ENCODE results near the gene TAS2R19. TPM values are rescaled to one million over a fixed set of nuclear protein-coding genes. Genes with fewer than 3 reads are reported as not detected.

TAS2R19 gene
- total RNA-seq, 1 donor from 2014 or later, result 9.9 TPM

DNA sequence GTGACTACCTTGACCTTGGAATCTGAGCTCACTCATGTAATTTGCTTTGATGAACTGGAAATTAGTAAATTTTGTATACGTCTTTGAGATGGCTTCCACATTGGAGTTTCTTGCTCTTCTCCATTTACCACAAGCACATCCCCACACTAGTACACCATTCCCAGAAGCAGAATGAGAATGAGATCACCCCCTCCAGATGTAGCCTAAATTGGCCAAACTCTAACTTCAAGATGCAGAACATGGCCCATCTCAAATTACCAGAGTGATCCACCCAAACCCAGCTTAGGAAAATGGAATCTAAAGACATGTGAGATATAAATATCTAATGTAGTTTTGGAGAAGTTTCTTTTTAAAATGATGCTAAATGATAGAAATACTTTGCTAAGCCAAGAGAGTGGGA, 14.8 kb downstream of the TAS2R19 start:
- Histone ChIP-seq H3K36me3 (ENCODE audit: control insufficient read depth in 3 of 3, insufficient read depth in 3 of 3, low read length in 3 of 3) (no peaks in the 10 kb centered on the region), H3K27ac (ENCODE audit: low read depth, low read length) (no peak overlapping the region), H3K4me1 (ENCODE audit: control insufficient read depth in 3 of 3, insufficient read depth in 3 of 3, low read length in 3 of 3) (no peaks in the 10 kb centered on the region), H3K4me3 (ENCODE audit: low read length in 3 of 3) (no peak overlapping the region), H3K9ac (ENCODE audit: low read depth in 1 of 3, low read length in 3 of 3) (no peak overlapping the region), H3K27me3 (ENCODE audit: control insufficient read depth in 3 of 3, insufficient read depth in 3 of 3, low read length in 3 of 3) (no peaks in the 10 kb centered on the region), H3K9me3 (ENCODE audit: control insufficient read depth in 3 of 3, low read length in 3 of 3) (no peaks in the 10 kb centered on the region)

- no peak within 1 kb of the TSS for H3K4me3 ChIP-seq (ENCODE audit: low read length in 3 of 3)
- H3K27ac ChIP-seq (ENCODE audit: low read depth, low read length), result no peak within 1 kb of the TSS
- no peaks in the 10 kb centered on the region for H3K27me3 ChIP-seq (ENCODE audit: control insufficient read depth in 3 of 3, insufficient read depth in 3 of 3, low read length in 3 of 3)
- no peaks in the 10 kb centered on the region for H3K4me1 ChIP-seq (ENCODE audit: control insufficient read depth in 3 of 3, insufficient read depth in 3 of 3, low read length in 3 of 3)
- peaks cover 4 to 5% (median 5%) of the 10 kb centered on the region in 3 donors for H3K36me3 ChIP-seq (ENCODE audit: control insufficient read depth in 3 of 3, insufficient read depth in 3 of 3, low read length in 3 of 3)
- no peaks in the 10 kb centered on the region for H3K9me3 ChIP-seq (ENCODE audit: control insufficient read depth in 3 of 3, low read length in 3 of 3)
- H3K9ac ChIP-seq (ENCODE audit: low read depth in 1 of 3, low read length in 3 of 3), result no peak within 1 kb of the TSS
Measured at GRCh38 chr12:10998204-10998603, 24.2 kb downstream of the TAS2R19 start, which contains the start of gene TAS2R20. TAS2R20 (minus strand) TSS chr12:10998304; CDS start chr12:10997875, 429 bp downstream.

DNA sequence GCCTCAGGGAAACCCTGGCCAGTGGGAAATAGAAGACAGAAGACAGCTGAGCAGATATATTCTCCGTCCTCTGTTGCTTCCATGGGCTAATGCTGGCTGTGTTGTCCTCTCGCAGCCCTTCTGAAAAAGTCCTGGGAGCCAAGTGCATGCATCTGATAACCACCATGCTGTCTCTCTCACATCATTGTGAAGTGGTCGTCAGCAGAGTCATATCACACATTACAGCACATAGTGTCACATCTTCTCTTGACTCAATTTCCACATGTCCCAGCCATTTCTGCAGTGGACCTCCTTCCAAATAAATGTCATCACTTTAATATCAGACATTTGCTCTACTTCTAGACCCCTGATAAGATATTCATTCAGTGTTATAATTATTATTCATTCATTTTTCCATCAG, 28.1 kb downstream of the TAS2R19 start:
- Histone ChIP-seq H3K9me3 (ENCODE audit: control insufficient read depth in 3 of 3, low read length in 3 of 3) (no peaks in the 10 kb centered on the region), H3K9ac (ENCODE audit: low read depth in 1 of 3, low read length in 3 of 3) (no peak overlapping the region), H3K4me3 (ENCODE audit: low read length in 3 of 3) (no peak overlapping the region), H3K36me3 (ENCODE audit: control insufficient read depth in 3 of 3, insufficient read depth in 3 of 3, low read length in 3 of 3) (peaks cover 4 to 5% (median 5%) of the 10 kb centered on the region in 3 donors), H3K27ac (ENCODE audit: low read depth, low read length) (no peak overlapping the region), H3K4me1 (ENCODE audit: control insufficient read depth in 3 of 3, insufficient read depth in 3 of 3, low read length in 3 of 3) (no peaks in the 10 kb centered on the region), H3K27me3 (ENCODE audit: control insufficient read depth in 3 of 3, insufficient read depth in 3 of 3, low read length in 3 of 3) (no peaks in the 10 kb centered on the region)

DNA sequence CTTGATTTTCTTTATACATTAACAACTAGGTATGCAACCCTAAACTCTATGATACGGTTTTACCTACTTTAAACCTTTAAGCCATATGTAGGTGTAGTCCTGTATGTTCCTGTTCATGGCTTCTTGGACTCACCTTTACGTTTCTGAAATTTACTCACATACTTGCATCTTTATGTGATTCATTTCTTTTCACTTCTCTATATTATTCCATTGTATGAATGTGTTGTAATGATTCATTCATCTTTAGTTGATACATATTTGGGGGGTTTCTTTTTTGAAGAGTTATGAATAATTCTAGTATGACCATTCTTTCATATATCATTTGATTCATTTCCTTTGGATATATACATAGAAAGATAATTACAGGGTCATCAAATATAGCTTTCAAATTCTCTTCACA, 33.3 kb downstream of the TAS2R19 start:
- H3K9ac ChIP-seq (ENCODE audit: low read depth in 1 of 3, low read length in 3 of 3), result no peak overlapping the region
- H3K27me3 ChIP-seq (ENCODE audit: control insufficient read depth in 3 of 3, insufficient read depth in 3 of 3, low read length in 3 of 3), result no peaks in the 10 kb centered on the region
- H3K4me3 ChIP-seq (ENCODE audit: low read length in 3 of 3), result no peak overlapping the region
- peaks cover 2 to 3% (median 3%) of the 10 kb centered on the region in 3 donors for H3K36me3 ChIP-seq (ENCODE audit: control insufficient read depth in 3 of 3, insufficient read depth in 3 of 3, low read length in 3 of 3)
- no peak overlapping the region for H3K27ac ChIP-seq (ENCODE audit: low read depth, low read length)
- H3K4me1 ChIP-seq (ENCODE audit: control insufficient read depth in 3 of 3, insufficient read depth in 3 of 3, low read length in 3 of 3), result no peaks in the 10 kb centered on the region
- H3K9me3 ChIP-seq (ENCODE audit: control insufficient read depth in 3 of 3, low read length in 3 of 3), result no peaks in the 10 kb centered on the region

DNA sequence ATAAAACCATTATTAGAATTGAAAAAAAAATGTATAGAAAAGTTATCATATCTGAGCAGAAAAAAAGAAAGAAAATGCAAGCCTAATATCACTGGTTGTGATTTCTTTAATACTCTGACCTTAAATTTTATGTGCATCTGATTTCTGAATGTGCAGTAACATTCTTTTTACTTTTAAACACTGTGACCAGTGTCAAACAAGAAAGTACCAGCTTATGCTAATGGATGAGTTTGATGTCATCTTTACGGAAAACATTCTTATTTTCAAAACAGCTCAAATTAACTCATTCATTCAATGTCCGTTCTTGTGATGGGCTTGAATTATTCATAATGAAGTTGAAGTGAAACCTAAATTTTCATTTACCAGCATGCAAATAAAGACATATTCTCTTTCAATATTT, 35.6 kb downstream of the TAS2R19 start, which contains the start of gene TAS2R50:
Gene TAS2R50, minus strand, starts transcription at position 101 of the 400 bp plus-strand sequence. Its CDS starts 52 bp downstream, at position 49.
- Histone ChIP-seq H3K27me3 (ENCODE audit: control insufficient read depth in 3 of 3, insufficient read depth in 3 of 3, low read length in 3 of 3) (no peaks in the 10 kb centered on the region), H3K4me3 (ENCODE audit: low read length in 3 of 3) (no peak within 1 kb of the TSS), H3K36me3 (ENCODE audit: control insufficient read depth in 3 of 3, insufficient read depth in 3 of 3, low read length in 3 of 3) (no peaks in the 10 kb centered on the region), H3K4me1 (ENCODE audit: control insufficient read depth in 3 of 3, insufficient read depth in 3 of 3, low read length in 3 of 3) (no peaks in the 10 kb centered on the region), H3K9ac (ENCODE audit: low read depth in 1 of 3, low read length in 3 of 3) (no peak within 1 kb of the TSS), H3K27ac (ENCODE audit: low read depth, low read length) (no peak within 1 kb of the TSS), H3K9me3 (ENCODE audit: control insufficient read depth in 3 of 3, low read length in 3 of 3) (no peaks in the 10 kb centered on the region)

DNA sequence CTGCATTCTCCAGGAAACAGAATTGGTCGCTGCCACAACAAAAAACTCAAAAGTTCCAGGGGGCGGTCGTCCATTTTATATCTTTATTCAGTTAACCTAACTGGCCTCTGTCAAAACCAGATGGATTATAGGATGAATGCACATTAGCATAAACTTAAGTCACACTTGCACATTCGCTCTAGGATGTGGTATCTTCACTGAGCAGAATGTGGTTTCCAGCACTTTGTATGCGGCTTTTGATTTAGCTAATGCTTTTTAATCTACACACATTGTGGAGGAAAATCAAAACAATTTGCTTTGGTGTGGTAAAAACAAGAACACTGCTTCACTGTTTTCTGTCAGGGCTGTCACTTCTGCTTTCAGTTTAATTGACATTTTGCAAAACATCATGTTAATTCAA, 40.2 kb downstream of the TAS2R19 start:
- no peaks in the 10 kb centered on the region for H3K27me3 ChIP-seq (ENCODE audit: control insufficient read depth in 3 of 3, insufficient read depth in 3 of 3, low read length in 3 of 3)
- H3K9me3 ChIP-seq (ENCODE audit: control insufficient read depth in 3 of 3, low read length in 3 of 3), result no peaks in the 10 kb centered on the region
- H3K4me3 ChIP-seq (ENCODE audit: low read length in 3 of 3), result no peak overlapping the region
- H3K27ac ChIP-seq (ENCODE audit: low read depth, low read length), result no peak overlapping the region
- H3K36me3 ChIP-seq (ENCODE audit: control insufficient read depth in 3 of 3, insufficient read depth in 3 of 3, low read length in 3 of 3), result no peaks in the 10 kb centered on the region
- H3K4me1 ChIP-seq (ENCODE audit: control insufficient read depth in 3 of 3, insufficient read depth in 3 of 3, low read length in 3 of 3), result no peaks in the 10 kb centered on the region
- no peak overlapping the region for H3K9ac ChIP-seq (ENCODE audit: low read depth in 1 of 3, low read length in 3 of 3)

DNA sequence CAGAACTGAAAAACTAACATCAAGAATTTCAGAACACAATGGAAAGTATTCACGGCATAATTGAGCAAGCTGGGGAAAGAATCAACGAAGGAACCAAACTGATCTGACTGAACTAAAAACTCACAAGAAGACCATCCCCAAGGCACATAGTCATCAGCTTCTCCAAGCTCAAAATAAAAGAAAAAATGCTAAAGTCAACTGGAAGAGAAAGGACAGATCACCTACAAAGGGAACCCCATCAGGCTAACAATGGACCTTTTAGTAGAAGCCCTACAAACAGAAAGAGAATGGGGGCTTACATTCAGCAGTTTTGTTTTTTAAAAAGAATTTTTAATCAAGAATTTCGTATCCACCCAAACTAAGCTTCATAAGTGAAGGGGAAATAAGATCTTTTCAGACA, 47.5 kb downstream of the TAS2R19 start:
- no peak overlapping the region for H3K9ac ChIP-seq (ENCODE audit: low read depth in 1 of 3, low read length in 3 of 3)
- H3K4me3 ChIP-seq (ENCODE audit: low read length in 3 of 3), result no peak overlapping the region
- H3K27me3 ChIP-seq (ENCODE audit: control insufficient read depth in 3 of 3, insufficient read depth in 3 of 3, low read length in 3 of 3), result no peaks in the 10 kb centered on the region
- H3K4me1 ChIP-seq (ENCODE audit: control insufficient read depth in 3 of 3, insufficient read depth in 3 of 3, low read length in 3 of 3), result no peaks in the 10 kb centered on the region
- H3K9me3 ChIP-seq (ENCODE audit: control insufficient read depth in 3 of 3, low read length in 3 of 3), result no peaks in the 10 kb centered on the region
- no peaks in the 10 kb centered on the region for H3K36me3 ChIP-seq (ENCODE audit: control insufficient read depth in 3 of 3, insufficient read depth in 3 of 3, low read length in 3 of 3)
- no peak overlapping the region for H3K27ac ChIP-seq (ENCODE audit: low read depth, low read length)

Other genes with a start within 250 kb of the TAS2R19 start
- gene TAS2R7, start 220.0 kb downstream of the TAS2R19 start, total RNA-seq, result not detected
- not detected for gene TAS2R8, start 215.3 kb downstream of the TAS2R19 start, total RNA-seq
- gene TAS2R9, start 212.5 kb downstream of the TAS2R19 start, total RNA-seq, result 0.52 TPM
- gene TAS2R10, start 196.3 kb downstream of the TAS2R19 start, total RNA-seq, result 2.1 TPM
- 2.6 TPM for gene PRR4, start 173.1 kb downstream of the TAS2R19 start, total RNA-seq
- gene PRH1, start 138.4 kb downstream of the TAS2R19 start, total RNA-seq, result 31.8 TPM
- gene TAS2R13, start 113.1 kb downstream of the TAS2R19 start, total RNA-seq, result 4.2 TPM
- gene PRH2, start 93.4 kb downstream of the TAS2R19 start, total RNA-seq, result not detected
- 6.8 TPM for gene TAS2R14, start 83.4 kb downstream of the TAS2R19 start, total RNA-seq
- 7.8 TPM for gene TAS2R50, start 35.7 kb downstream of the TAS2R19 start, total RNA-seq
- gene TAS2R20, start 24.3 kb downstream of the TAS2R19 start, total RNA-seq, result 6.3 TPM
- gene TAS2R31, start 8.8 kb upstream of the TAS2R19 start, total RNA-seq, result 8.9 TPM
- 3.1 TPM for gene TAS2R46, start 39.7 kb upstream of the TAS2R19 start, total RNA-seq
- 11.5 TPM for gene TAS2R43, start 69.7 kb upstream of the TAS2R19 start, total RNA-seq
- 12.5 TPM for gene TAS2R30, start 112.0 kb upstream of the TAS2R19 start, total RNA-seq
- gene SMIM10L1, start 148.6 kb upstream of the TAS2R19 start, total RNA-seq, result 4.7 TPM
- gene TAS2R42, start 164.3 kb upstream of the TAS2R19 start, total RNA-seq, result not detected
- gene PRB3, start 247.1 kb upstream of the TAS2R19 start, total RNA-seq, result not detected

All from skeletal muscle tissue (tissue), 4 donors.